Gastroesophageal sphincter (tissue), 4 donors: ENCODE measurements around the gene COG5. TPM values are rescaled to one million over a fixed set of nuclear protein-coding genes. Genes with fewer than 3 reads are reported as not detected.

Experiments
- ATAC-seq: fragments of 150-250 bp; one replicate; pipeline ENCODE4 v1.9.1; 2016; ENCODE audit warnings: mild to moderate bottlenecking, moderate library complexity
- H3K27ac ChIP-seq, 4 donors: fragments of 200-600 bp; sonication (generic) in 3 of 4; 1 replicate in 3 of 4; 2 replicates in 1 of 4; pipeline ENCODE4 v1.5.1; 2016 to 2019
- H3K27me3 ChIP-seq: fragments of 200-600 bp; sonication (generic); one replicate; pipeline ENCODE4 v1.5.1; 2019
- H3K36me3 ChIP-seq, 2 donors: fragments of 200-600 bp; sonication (generic); one replicate each; pipeline ENCODE4 v1.5.1; 2019; ENCODE audit warnings: control low read depth in 1 of 2
- H3K4me1 ChIP-seq, 3 donors: fragments of 200-600 bp; sonication (generic); 1 replicate in 2 of 3; 2 replicates in 1 of 3; pipeline ENCODE4 v1.5.1; 2016 to 2019; ENCODE audit warnings: control low read depth in 2 of 3
- H3K4me3 ChIP-seq, 2 donors: fragments of 200-600 bp; sonication (generic); one replicate each; pipeline ENCODE4 v1.5.1; 2019; ENCODE audit warnings: mild to moderate bottlenecking in 1 of 2, moderate library complexity in 1 of 2
- H3K9me3 ChIP-seq, 3 donors: fragments of 200-600 bp; sonication (generic); one replicate each; pipeline ENCODE4 v1.5.1; 2017 to 2019; ENCODE audit warnings: control low read depth in 2 of 3
- EP300 ChIP-seq: sonication (generic); formaldehyde crosslinking; IDR thresholded peaks from one replicate; pipeline ENCODE4 v1.6.1; 2017; ENCODE audit warnings: antibody characterized with exemption, mild to moderate bottlenecking
- POLR2A ChIP-seq, 2 donors: fragments of 450-650 bp; IDR thresholded peaks; one replicate each; pipeline ENCODE4 v1.6.1; 2017; ENCODE audit warnings: antibody characterized with exemption in 2 of 2, mild to moderate bottlenecking in 2 of 2, moderate library complexity in 1 of 2
- POLR2AphosphoS5 ChIP-seq: sonication (generic); formaldehyde crosslinking; IDR thresholded peaks from one replicate; pipeline ENCODE4 v1.6.1; 2017; ENCODE audit warnings: antibody characterized with exemption
- WGBS, 2 donors: methylation state at CpG; one replicate each; pipeline ENCODE4 v1.1.5; 2018; ENCODE audit warnings: low coverage in 1 of 2; 5-methylcytosine and 5-hydroxymethylcytosine counted together
- total RNA-seq, 4 donors: library from RNA; depleted of rRNA; stranded (reverse); fragments of >200 nt; gene quantifications; one replicate each; pipeline ENCODE4 v1.1.0, GENCODE V29; 2016
- TF ChIP-seq, protein P1 (sequence below), 4 experiments: fragments of 200-600 bp in 2 of 4; fragments of 450-650 bp in 2 of 4; sonication (generic) in 1 of 4; IDR thresholded peaks; one replicate each; pipeline ENCODE4 v1.5.1; 2017 to 2019; ENCODE audit warnings: antibody characterized with exemption in 4 of 4, mild to moderate bottlenecking in 2 of 4, moderate library complexity in 2 of 4

Gene COG5
- total RNA-seq, 4 donors from 2014 or later, result 31.6 to 50.4 (median 41.1) TPM

DNA sequence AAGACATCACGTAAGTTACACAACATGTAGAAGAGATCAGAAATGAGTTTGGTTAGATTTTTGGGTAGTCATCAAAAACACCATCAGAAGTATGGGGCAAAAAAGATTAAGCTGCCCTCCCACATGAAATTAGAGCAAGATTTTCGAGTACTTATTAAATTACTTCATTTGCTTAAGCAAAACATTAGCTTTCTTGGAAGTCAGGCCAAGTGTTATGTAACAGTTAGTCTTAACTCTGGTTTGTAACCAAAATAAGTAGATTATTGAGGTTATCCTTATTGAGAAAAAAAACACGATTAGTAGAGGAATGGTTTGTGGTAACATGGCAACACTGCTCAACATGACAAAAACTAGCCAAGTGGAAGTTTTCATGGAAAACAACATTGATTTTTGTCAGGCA is 357.0 kb downstream of the COG5 start:
- Histone ChIP-seq H3K4me1 (peaks cover 8 to 35% (median 13%) of the 10 kb centered on the region in 3 donors), H3K27me3 (no peaks in the 10 kb centered on the region), H3K27ac (peak overlapping the region in 2 of 4 donors; percentile 58 to 63), H3K36me3 (peaks cover 5 to 60% of the 10 kb centered on the region in 2 donors), H3K9me3 (no peaks in the 10 kb centered on the region), H3K4me3 (no peak overlapping the region)
- WGBS, 2 donors, result 34 to 52% methylated on average over 3 of the region's 3 CpGs
- TF ChIP-seq POLR2AphosphoS5, result no peak
- TF ChIP-seq, protein P1, sequence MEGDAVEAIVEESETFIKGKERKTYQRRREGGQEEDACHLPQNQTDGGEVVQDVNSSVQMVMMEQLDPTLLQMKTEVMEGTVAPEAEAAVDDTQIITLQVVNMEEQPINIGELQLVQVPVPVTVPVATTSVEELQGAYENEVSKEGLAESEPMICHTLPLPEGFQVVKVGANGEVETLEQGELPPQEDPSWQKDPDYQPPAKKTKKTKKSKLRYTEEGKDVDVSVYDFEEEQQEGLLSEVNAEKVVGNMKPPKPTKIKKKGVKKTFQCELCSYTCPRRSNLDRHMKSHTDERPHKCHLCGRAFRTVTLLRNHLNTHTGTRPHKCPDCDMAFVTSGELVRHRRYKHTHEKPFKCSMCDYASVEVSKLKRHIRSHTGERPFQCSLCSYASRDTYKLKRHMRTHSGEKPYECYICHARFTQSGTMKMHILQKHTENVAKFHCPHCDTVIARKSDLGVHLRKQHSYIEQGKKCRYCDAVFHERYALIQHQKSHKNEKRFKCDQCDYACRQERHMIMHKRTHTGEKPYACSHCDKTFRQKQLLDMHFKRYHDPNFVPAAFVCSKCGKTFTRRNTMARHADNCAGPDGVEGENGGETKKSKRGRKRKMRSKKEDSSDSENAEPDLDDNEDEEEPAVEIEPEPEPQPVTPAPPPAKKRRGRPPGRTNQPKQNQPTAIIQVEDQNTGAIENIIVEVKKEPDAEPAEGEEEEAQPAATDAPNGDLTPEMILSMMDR (IDR thresholded peaks at IDR 0.05), result no peak
- no peak for ATAC-seq

DNA sequence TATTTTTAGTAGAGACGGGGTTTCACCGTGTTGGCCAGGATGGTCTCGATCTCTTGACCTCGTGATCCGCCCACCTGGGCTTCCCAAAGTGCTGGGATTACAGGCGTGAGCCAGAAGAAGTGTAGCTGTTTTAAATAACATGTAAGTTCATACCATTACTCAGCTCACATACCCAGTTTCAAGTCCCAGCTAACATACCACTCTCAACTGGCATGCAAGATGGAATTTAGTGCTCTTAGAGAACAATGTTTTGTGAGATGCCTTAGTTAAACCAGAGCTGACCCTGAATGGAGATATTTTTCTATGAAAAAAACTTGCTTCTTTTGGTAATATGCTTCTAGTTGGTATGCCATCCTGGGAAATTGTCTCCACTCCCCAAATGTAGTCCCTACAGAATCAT is 357.6 kb downstream of the COG5 start:
- Histone ChIP-seq H3K27me3 (no peaks in the 10 kb centered on the region), H3K9me3 (no peaks in the 10 kb centered on the region), H3K27ac (peak overlapping the region in 1 of 4 donors; percentile 58), H3K36me3 (peaks cover 5 to 66% of the 10 kb centered on the region in 2 donors), H3K4me3 (no peak overlapping the region), H3K4me1 (peaks cover 8 to 36% (median 13%) of the 10 kb centered on the region in 3 donors)
- ATAC-seq, result no peak
- WGBS, 2 donors, result 100% methylated on average over 1 of the region's 6 CpGs; no CpG with 5 or more reads in 1 of the 2 donors
- no peak for TF ChIP-seq POLR2AphosphoS5
- TF ChIP-seq POLR2A (IDR thresholded peaks at IDR 0.05), result no peak
- no peak for TF ChIP-seq EP300
- TF ChIP-seq, protein P1 (IDR thresholded peaks at IDR 0.05), result no peak

- no peak for ATAC-seq
- Histone ChIP-seq H3K4me1 (peaks cover 8 to 49% (median 10%) of the 10 kb centered on the region in 3 donors), H3K36me3 (peaks cover 8 to 73% of the 10 kb centered on the region in 2 donors), H3K4me3 (no peak overlapping the region), H3K27me3 (no peaks in the 10 kb centered on the region), H3K9me3 (no peaks in the 10 kb centered on the region), H3K27ac (no peak overlapping the region)
- WGBS, 2 donors, result 89 to 97% methylated on average over 7 of the region's 7 CpGs
- TF ChIP-seq POLR2AphosphoS5, result no peak
- TF ChIP-seq POLR2A (IDR thresholded peaks at IDR 0.05), result no peak
These were observed 360.1 kb downstream of the COG5 start for GRCh38 chr7:107203607-107204006.

- Histone ChIP-seq H3K4me1 (peaks cover 0 to 32% (median 0%) of the 10 kb centered on the region in 3 donors), H3K27me3 (no peaks in the 10 kb centered on the region), H3K9me3 (no peaks in the 10 kb centered on the region), H3K27ac (no peak overlapping the region), H3K36me3 (peaks cover 8 to 90% of the 10 kb centered on the region in 2 donors), H3K4me3 (no peak overlapping the region)
- ATAC-seq, result peak; percentile 48
- no peak for TF ChIP-seq POLR2A (IDR thresholded peaks at IDR 0.05)
- TF ChIP-seq POLR2AphosphoS5, result no peak
- TF ChIP-seq, protein P1 (IDR thresholded peaks at IDR 0.05), result peak in 3 of 4 experiments; percentile 20 to 35 (median 29)
- WGBS, 2 donors, result 45 to 61% methylated on average over 2 to 4 of the region's 4 CpGs
These were observed 361.8 kb downstream of the COG5 start for GRCh38 chr7:107201795-107202450.

DNA sequence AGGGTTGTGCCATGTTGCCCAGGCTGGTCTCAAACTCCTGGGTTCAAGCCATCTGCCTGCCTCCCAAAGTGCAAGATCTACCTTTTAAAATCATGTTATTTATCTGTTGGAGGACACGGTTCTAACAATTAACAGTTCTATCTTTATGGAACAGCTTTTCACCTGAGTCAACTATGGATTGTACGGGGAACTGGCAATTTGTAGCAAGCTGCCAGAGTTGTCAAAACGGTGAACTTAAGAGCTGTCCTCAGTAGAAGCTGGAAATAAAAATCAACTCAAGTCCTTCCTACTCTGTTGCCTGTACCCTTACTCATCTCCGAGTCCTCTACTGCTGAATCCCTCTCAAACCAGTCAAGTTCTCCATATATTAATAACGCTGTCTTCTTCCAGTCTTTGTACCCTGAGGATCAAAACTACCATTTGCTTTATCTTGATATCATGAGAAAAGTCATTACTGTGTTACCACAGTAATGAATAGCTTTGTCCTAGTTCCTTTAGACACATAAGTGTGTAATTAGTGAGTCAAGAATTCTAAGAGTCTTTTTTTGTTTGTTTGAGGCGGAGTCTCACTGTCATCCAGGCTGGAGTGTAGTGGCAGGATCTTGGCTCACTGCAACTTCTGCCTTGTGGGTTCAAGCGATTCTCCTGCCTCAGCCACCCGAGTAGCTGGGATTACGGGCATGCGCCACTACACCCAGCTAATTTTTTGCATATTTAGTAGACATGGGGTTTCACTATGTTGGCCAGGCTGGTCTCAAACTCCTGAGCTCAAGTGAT is 366.7 kb downstream of the COG5 start:
- H3K4me1 ChIP-seq, result peaks cover 0 to 38% (median 0%) of the 10 kb centered on the region in 3 donors
- peaks cover 3 to 89% of the 10 kb centered on the region in 2 donors for H3K36me3 ChIP-seq
- TF ChIP-seq, protein P1 (IDR thresholded peaks at IDR 0.05), result no peak
- no peak for TF ChIP-seq EP300
- TF ChIP-seq POLR2A (IDR thresholded peaks at IDR 0.05), result no peak
- no peak for ATAC-seq
- no peak overlapping the region for H3K27ac ChIP-seq
- H3K9me3 ChIP-seq, result no peaks in the 10 kb centered on the region
- H3K4me3 ChIP-seq, result no peak overlapping the region
- 92% methylated on average over 5 to 10 of the region's 10 CpGs for WGBS, 2 donors
- H3K27me3 ChIP-seq, result no peaks in the 10 kb centered on the region
